Cardiac muscle cell (in vitro differentiated cells and primary cell): ENCODE results near the gene NCF4. TPM values are rescaled to one million over a fixed set of nuclear protein-coding genes. Genes with fewer than 3 reads are reported as not detected.

Experiments used
- DNase-seq, 2 donors: peaks; one replicate each; pipeline versions ENCODE4 v3.0.0 to v3.0.0-alpha.2; 2010 to 2017; ENCODE audit warnings: low read depth in 1 of 2, low spot score in 1 of 2
- H3K27ac ChIP-seq: fragments of 200-600 bp; sonication (generic); 2 replicates; pipeline ENCODE4 v1.5.1; 2016
- H3K27me3 ChIP-seq: fragments of 200-600 bp; sonication (generic); 2 replicates; pipeline ENCODE4 v1.6.0; 2016; ENCODE audit warnings: control low read depth
- H3K36me3 ChIP-seq: fragments of 200-600 bp; sonication (generic); 2 replicates; pipeline ENCODE4 v1.5.1; 2016; ENCODE audit warnings: control low read depth
- H3K4me1 ChIP-seq: fragments of 200-600 bp; sonication (generic); 2 replicates; pipeline ENCODE4 v1.8.1; 2017; ENCODE audit warnings: low read depth, mild to moderate bottlenecking, mixed run types
- H3K4me3 ChIP-seq: fragments of 200-600 bp; sonication (generic); 2 replicates; pipeline ENCODE4 v1.5.1; 2016; ENCODE audit warnings: mild to moderate bottlenecking
- H3K9me3 ChIP-seq: fragments of 200-600 bp; sonication (generic); 2 replicates; pipeline ENCODE4 v1.5.1; 2017; ENCODE audit warnings: low read depth, mild to moderate bottlenecking, control low read depth
- polyA plus RNA-seq: library from polyadenylated mRNA; unstranded; fragments of >200 nt; fragmentation: Nextera tagmentation; extraction: Ambion mirVana; gene quantifications from 2 replicates; pipeline ENCODE4 v1.2.1, GENCODE V29; 2016
- total RNA-seq: library from RNA; depleted of rRNA; stranded (reverse); fragments of >200 nt; gene quantifications from 2 replicates; pipeline ENCODE4 v1.2.3, GENCODE V29; 2016
- TF ChIP-seq, protein P1 (sequence below): IDR thresholded peaks from 2 replicates; pipeline ENCODE4 v1.5.1; 2012; ENCODE audit warnings: low read depth, mild to moderate bottlenecking, low read length

Gene NCF4
- total RNA-seq (not detected in 2 replicates), polyA plus RNA-seq (not detected in 2 replicates)

DNA sequence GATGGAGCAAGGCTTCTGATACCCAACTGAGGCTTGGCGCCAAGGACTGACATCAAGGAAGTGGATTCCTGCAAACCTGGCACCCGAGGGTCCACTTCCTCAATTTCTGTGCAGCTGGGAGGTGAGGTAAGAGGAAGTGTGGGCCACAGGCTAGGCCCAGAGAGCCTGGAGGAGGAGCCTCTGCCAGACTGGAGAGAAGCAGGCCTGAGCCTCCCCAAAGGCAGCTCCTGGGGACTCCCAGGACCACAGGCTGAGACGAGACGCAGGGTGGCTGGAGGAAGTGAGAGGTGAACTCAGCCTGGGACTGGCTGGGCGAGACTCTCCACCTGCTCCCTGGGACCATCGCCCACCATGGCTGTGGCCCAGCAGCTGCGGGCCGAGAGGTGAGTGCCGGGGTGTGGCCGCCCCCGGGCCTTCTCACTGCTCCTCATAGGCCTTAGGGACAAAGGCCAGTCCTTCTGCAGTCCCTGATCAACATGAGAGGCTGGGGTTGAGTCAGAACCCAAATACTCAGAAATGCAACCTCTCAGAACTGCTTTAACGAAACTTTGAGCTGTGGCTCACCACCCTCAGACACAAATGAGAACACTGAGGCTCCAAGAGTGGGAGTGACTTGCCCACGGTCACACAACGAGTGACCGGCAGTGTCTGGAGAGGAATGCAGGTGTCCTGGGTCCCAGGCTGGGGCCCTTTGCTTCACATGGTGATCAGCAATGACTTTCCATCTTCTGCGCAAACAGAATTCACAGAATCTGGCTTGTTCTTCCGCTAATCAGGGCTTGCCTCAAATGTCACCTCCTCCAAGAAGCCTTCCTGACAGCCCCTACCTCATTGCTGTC, at the start of gene NCF4:
Gene NCF4, plus strand, starts transcription at position 186 of the 839 bp plus-strand sequence. Its CDS starts 166 bp downstream, at position 352.
- H3K4me1 ChIP-seq = no peaks in the 10 kb centered on the region
- H3K9me3 ChIP-seq = no peaks in the 10 kb centered on the region
- H3K27ac ChIP-seq = no peak within 1 kb of the TSS
- H3K4me3 ChIP-seq = no peak within 1 kb of the TSS
- no peak for DNase-seq
- peaks cover 32% of the 10 kb centered on the region for H3K27me3 ChIP-seq
- no peaks in the 10 kb centered on the region for H3K36me3 ChIP-seq
- TF ChIP-seq, protein P1, sequence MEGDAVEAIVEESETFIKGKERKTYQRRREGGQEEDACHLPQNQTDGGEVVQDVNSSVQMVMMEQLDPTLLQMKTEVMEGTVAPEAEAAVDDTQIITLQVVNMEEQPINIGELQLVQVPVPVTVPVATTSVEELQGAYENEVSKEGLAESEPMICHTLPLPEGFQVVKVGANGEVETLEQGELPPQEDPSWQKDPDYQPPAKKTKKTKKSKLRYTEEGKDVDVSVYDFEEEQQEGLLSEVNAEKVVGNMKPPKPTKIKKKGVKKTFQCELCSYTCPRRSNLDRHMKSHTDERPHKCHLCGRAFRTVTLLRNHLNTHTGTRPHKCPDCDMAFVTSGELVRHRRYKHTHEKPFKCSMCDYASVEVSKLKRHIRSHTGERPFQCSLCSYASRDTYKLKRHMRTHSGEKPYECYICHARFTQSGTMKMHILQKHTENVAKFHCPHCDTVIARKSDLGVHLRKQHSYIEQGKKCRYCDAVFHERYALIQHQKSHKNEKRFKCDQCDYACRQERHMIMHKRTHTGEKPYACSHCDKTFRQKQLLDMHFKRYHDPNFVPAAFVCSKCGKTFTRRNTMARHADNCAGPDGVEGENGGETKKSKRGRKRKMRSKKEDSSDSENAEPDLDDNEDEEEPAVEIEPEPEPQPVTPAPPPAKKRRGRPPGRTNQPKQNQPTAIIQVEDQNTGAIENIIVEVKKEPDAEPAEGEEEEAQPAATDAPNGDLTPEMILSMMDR = no peak

DNA sequence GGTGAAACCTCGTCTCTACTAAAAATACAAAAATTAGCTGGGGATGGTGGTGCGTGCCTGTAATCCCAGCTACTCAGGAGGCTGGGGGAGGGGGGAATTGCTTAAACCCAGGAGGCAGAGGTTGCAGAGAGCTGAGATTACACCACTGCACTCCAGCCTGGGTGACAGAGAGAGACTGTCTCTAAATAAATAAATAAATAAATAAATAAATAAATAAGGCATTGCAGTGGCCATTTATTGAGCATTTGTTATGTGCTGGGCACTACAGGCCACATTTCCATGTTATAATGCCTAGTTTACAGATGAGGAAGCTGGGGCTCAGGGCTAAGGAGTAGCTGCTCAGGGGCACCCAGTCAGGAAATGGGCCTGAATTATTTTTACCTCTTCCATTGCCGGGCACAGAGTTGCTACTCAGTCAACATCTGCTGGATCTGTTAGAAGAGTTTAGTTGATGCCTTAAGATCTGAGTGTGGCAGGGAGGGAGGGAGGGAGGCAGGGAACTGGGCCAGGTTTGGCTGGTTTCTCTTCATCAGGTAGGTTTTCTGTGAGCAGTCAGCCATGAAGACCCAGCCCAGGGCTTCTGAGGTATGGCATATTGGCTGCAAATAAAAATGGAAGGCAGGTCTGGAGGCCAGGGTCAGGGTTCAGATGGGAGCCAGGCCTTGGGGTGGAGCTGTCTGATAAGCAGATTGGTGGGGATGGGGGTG, 49.6 kb upstream of the NCF4 start:
- H3K36me3 ChIP-seq = no peaks in the 10 kb centered on the region
- DNase-seq = no peak
- H3K4me1 ChIP-seq = peaks cover 6% of the 10 kb centered on the region
- TF ChIP-seq, protein P1 = no peak
- peaks cover 30% of the 10 kb centered on the region for H3K27me3 ChIP-seq
- H3K4me3 ChIP-seq = no peak overlapping the region
- H3K9me3 ChIP-seq = no peaks in the 10 kb centered on the region
- no peak overlapping the region for H3K27ac ChIP-seq

DNA sequence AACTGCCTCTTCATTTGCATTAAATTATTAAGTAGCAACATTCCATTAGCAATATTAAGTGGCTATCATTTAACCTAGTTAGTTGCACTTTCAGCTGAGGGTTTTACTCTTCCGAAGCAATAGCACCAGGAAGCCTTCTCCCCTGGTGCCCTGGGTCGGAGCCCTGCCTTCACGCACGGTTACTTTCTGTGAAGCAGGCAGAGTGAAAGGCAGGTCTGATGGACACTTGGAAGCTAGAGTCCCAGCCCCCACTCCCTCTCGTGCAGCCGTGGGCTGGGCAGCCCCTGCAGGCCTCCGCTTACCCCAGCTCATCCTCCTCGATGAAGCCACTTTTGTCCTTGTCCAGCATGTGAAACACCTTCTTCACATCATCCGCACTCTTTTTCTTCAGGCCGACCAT, 46.0 kb upstream of the NCF4 start:
- Histone ChIP-seq H3K27ac (no peak overlapping the region), H3K27me3 (peaks cover 52% of the 10 kb centered on the region)
- TF ChIP-seq, protein P1 = no peak

DNA sequence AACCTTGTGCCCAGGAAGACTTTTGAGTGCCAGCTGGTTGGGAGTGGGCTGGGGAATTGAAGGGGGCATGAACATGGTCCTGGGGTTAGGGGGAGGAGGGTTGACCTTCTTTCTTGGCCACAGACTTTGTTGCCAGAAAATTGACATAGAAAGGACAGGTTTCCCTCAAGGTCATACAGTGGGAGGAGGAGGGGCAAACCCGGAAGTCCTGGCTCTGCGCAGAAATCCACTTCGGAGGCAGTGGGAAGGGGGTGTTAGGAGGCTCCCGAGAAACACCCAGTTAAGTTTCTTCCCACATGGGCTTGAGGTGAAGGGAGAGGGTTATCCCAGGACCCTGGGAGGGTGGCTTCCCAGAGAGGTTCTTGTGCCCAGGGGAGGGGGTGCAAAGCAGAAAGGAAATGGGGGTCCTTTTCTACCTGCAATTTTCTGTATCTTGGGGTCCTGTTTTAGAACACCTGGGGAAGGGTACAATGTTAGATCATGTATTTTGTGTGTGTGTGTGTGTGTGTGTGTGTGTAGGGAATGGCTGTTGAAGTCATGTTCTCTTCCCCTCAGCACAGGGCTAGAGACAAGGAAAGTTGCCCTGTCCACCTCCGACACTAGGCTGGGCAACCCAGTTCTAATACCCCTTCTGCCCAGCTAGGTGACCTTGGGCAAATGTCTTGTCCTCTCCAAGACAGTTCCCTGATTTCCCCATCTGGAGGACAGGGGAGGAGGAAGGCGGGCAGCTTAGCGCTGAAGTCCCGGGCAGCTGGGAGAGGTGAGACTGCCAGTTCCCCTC, 45.1 kb upstream of the NCF4 start:
- no peak for DNase-seq
- TF ChIP-seq, protein P1 = no peak

More for the DNA sequence above, 46.0 kb upstream of the NCF4 start:
- no peak for DNase-seq
- H3K4me1 ChIP-seq = no peaks in the 10 kb centered on the region
- no peak overlapping the region for H3K4me3 ChIP-seq
- H3K9me3 ChIP-seq = no peaks in the 10 kb centered on the region
- no peaks in the 10 kb centered on the region for H3K36me3 ChIP-seq

DNA sequence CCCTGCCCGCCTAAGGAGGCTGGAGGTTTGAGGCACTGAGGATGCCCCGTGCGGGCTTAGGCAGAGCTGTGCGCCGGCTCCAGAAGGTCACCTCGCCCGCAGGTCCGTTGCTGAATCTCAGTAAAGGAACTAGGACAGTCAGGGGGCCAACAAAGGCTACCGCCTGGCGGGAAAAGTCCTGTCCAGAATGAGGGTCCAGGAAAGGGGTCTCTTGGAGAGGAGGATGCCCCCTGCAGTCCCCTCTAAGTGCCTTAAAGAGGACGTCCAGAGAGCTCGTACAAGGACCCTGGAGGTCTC, 44.5 kb upstream of the NCF4 start:
- Histone ChIP-seq H3K27me3 (peaks cover 52% of the 10 kb centered on the region), H3K27ac (no peak overlapping the region), H3K36me3 (no peaks in the 10 kb centered on the region), H3K9me3 (no peaks in the 10 kb centered on the region), H3K4me1 (no peaks in the 10 kb centered on the region), H3K4me3 (peak overlapping the region; percentile 19)
- peak in 1 of 2 donors; percentile 21 for DNase-seq
- TF ChIP-seq, protein P1 = no peak

More for the DNA sequence above, 45.1 kb upstream of the NCF4 start:
- H3K4me3 ChIP-seq = no peak overlapping the region
- H3K9me3 ChIP-seq = no peaks in the 10 kb centered on the region
- H3K36me3 ChIP-seq = no peaks in the 10 kb centered on the region
- no peaks in the 10 kb centered on the region for H3K4me1 ChIP-seq
- no peak overlapping the region for H3K27ac ChIP-seq
- H3K27me3 ChIP-seq = peaks cover 52% of the 10 kb centered on the region
